GM12892 (cell line): ENCODE results near the gene RNASEH2C.
"Not testable (repeated sequence)": the region's sequence is repeated elsewhere in the genome, so short reads cannot be mapped to it uniquely, and the experiment has no call there.

Experiments
- POLR2A ChIP-seq: IDR thresholded peaks from 2 replicates; pipeline ENCODE4 v1.6.1; 2011; ENCODE audit warnings: low read depth, low read length, control low read depth
- POLR2AphosphoS5 ChIP-seq: IDR thresholded peaks from 2 replicates; pipeline ENCODE4 v1.6.1; 2011; ENCODE audit warnings: low read depth, low read length, control low read depth
- TAF1 ChIP-seq: IDR thresholded peaks from 2 replicates; pipeline ENCODE4 v1.6.1; 2011; ENCODE audit warnings: low read depth, mild to moderate bottlenecking, control low read depth, low read length, borderline replicate concordance

GRCh38 chr11:65735111-65735510 lies 14.5 kb upstream of the RNASEH2C start:
- not testable (repeated sequence) for TF ChIP-seq TAF1, POLR2AphosphoS5, POLR2A
